Progenitor cell of endocrine pancreas (in vitro differentiated cells): ENCODE results near the gene GIPC3. TPM values are rescaled to one million over a fixed set of nuclear protein-coding genes. Genes with fewer than 3 reads are reported as not detected.
"Not testable (repeated sequence)": the region's sequence is repeated elsewhere in the genome, so short reads cannot be mapped to it uniquely, and the experiment has no call there.

Source experiments
- DNase-seq: peaks from one replicate; pipeline ENCODE4 v3.0.0; 2021; ENCODE audit warnings: low spot score; ENCODE audit not compliant: unreplicated experiment
- H3K27ac Mint-ChIP-seq: 2 replicates; pipeline ENCODE4 v1.8.0; 2021; ENCODE audit warnings: mild to moderate bottlenecking, moderate library complexity, mixed read lengths
- H3K27me3 Mint-ChIP-seq: 2 replicates; pipeline ENCODE4 v1.8.0; 2021; ENCODE audit warnings: mixed read lengths
- H3K36me3 Mint-ChIP-seq: 2 replicates; pipeline ENCODE4 v1.8.0; 2022; ENCODE audit warnings: mixed read lengths; ENCODE audit not compliant: insufficient read depth
- H3K4me1 Mint-ChIP-seq: 2 replicates; pipeline ENCODE4 v1.8.0; 2021; ENCODE audit warnings: low read depth, mixed read lengths
- H3K4me3 Mint-ChIP-seq: 2 replicates; pipeline ENCODE4 v1.8.0; 2021; ENCODE audit warnings: low read depth, mild to moderate bottlenecking, moderate library complexity, mixed read lengths
- H3K9me3 Mint-ChIP-seq: 2 replicates; pipeline ENCODE4 v1.8.0; 2021; ENCODE audit warnings: low read depth, mixed read lengths
- CTCF ChIP-seq: fragments of 200-600 bp; sonication (generic); IDR thresholded peaks from one replicate; pipeline ENCODE4 v1.5.0; 2021; ENCODE audit warnings: antibody characterized with exemption, mild to moderate bottlenecking; ENCODE audit not compliant: unreplicated experiment
- total RNA-seq: library from RNA; stranded (reverse); gene quantifications from 2 replicates; pipeline ENCODE4 v1.2.1, GENCODE V29; 2021

The GIPC3 gene
- total RNA-seq, 1 donor from 2014 or later = not detected

GRCh38 chr19:3557461-3558248 is 27.6 kb upstream of the GIPC3 start, which contains the start of gene MFSD12:
Gene MFSD12 (minus strand): TSS chr19:3557586. CDS start chr19:3557403, 183 bp downstream.
- no peak for TF ChIP-seq CTCF
- peaks cover 2% of the 10 kb centered on the region for H3K27me3 Mint-ChIP-seq
- peaks cover 9% of the 10 kb centered on the region for H3K4me1 Mint-ChIP-seq
- no peaks in the 10 kb centered on the region for H3K9me3 Mint-ChIP-seq
- H3K36me3 Mint-ChIP-seq = no peaks in the 10 kb centered on the region
- peak; percentile 89 for DNase-seq
- peak within 1 kb of the TSS; percentile 87 for H3K4me3 Mint-ChIP-seq
- peak within 1 kb of the TSS; percentile 80 for H3K27ac Mint-ChIP-seq

- no peak overlapping the region for H3K4me3 Mint-ChIP-seq
- H3K4me1 Mint-ChIP-seq = no peaks in the 10 kb centered on the region
- H3K9me3 Mint-ChIP-seq = no peaks in the 10 kb centered on the region
- no peak for DNase-seq
- no peak overlapping the region for H3K27ac Mint-ChIP-seq
- H3K27me3 Mint-ChIP-seq = peaks cover 2% of the 10 kb centered on the region
- no peaks in the 10 kb centered on the region for H3K36me3 Mint-ChIP-seq
- TF ChIP-seq CTCF = no peak
Measured at GRCh38 chr19:3563709-3564524, 21.4 kb upstream of the GIPC3 start.

GRCh38 chr19:3565139-3565538 is 20.1 kb upstream of the GIPC3 start:
- TF ChIP-seq CTCF = no peak
- Mint-ChIP-seq H3K36me3 (no peaks in the 10 kb centered on the region), H3K4me3 (no peak overlapping the region), H3K9me3 (no peaks in the 10 kb centered on the region), H3K4me1 (no peaks in the 10 kb centered on the region), H3K27me3 (no peaks in the 10 kb centered on the region), H3K27ac (no peak overlapping the region)
- no peak for DNase-seq

GRCh38 chr19:3570042-3570441 is 15.2 kb upstream of the GIPC3 start:
- not testable (repeated sequence) for H3K27ac Mint-ChIP-seq, H3K9me3 Mint-ChIP-seq, H3K27me3 Mint-ChIP-seq, H3K36me3 Mint-ChIP-seq, DNase-seq, H3K4me1 Mint-ChIP-seq, H3K4me3 Mint-ChIP-seq

- Mint-ChIP-seq H3K9me3 (no peaks in the 10 kb centered on the region), H3K4me3 (no peak overlapping the region), H3K27ac (no peak overlapping the region), H3K36me3 (peaks cover 10% of the 10 kb centered on the region), H3K27me3 (peaks cover 9% of the 10 kb centered on the region), H3K4me1 (peaks cover 11% of the 10 kb centered on the region)
- no peak for TF ChIP-seq CTCF
- no peak for DNase-seq
Measured at GRCh38 chr19:3570606-3571011, 14.7 kb upstream of the GIPC3 start.
